ENCODE measurements around the gene PIAS1.
"Not testable (repeated sequence)": the region's sequence is repeated elsewhere in the genome, so short reads cannot be mapped to it uniquely, and the experiment has no call there.

The PIAS1 gene

DNA sequence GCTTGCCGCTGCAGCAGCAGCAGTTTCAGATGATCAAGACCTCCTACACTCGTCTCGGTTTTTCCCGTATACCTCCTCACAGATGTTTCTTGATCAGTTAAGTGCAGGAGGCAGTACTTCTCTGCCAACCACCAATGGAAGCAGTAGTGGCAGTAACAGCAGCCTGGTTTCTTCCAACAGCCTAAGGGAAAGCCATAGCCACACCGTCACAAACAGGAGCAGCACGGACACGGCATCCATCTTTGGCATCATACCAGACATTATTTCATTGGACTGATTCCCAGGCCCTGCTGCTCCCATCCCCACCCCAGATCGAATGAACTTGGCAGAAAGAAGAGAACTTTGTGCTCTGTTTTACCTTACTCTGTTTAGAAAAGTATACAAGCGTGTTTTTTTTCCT is 133.4 kb downstream of the PIAS1 start:
- DNase-seq, result no peak

DNA sequence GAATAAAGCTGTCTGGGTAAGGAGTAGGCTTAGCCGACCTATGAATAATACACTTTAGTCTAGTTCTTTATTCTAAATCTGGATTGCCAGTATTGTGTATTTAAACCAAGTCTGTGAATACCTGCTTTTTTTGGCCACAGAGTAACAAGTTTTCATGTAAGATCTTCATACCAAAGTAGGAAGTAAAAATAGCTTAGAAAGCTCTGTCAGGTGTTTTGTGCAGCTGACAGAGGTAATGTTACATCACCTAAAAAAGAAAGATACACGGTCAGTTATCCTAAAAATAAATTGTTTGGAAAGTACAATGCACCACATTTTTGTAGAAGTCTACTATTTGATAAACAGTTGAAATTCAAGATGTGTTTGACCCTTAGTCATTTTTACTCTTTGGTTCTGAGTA is 134.5 kb downstream of the PIAS1 start:
- DNase-seq, result no peak

DNA sequence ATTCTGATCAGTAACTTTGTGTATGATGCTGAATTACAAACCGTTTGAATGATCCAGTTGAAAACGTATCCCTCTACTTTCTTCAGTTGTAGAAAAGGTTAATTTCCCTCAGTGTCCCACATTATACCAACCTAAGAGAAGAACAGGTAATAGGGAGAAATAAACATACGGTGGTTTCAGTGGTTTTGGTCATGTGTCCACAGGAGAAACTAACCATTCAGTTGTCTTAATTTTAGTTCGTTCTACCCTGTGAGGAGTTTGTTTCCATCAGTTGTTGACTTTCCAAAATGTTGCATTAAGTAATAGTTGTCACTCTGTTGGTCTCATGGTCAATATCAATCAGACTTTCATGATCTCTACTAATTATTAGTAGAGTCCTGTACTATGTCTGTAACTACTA is 135.9 kb downstream of the PIAS1 start:
- no peak for DNase-seq

DNA sequence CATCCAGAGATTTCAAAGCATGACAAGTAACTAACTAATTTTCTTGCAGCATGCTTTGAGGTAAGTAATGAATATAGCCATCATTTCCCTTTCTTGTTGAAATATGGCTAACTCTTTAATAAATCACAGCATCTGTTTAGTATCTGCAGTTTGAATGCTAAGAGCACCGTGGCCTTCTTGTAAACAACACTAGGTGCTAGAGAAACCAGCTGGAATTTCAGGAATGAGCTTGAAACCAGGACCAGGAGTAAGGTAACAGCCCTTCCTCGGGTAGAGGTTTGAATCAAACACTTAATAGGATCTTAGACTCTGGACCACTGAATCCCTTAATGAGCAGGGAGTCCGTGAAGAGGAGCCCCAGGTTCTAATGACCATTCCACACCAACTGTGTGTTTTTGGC is 137.4 kb downstream of the PIAS1 start:
- DNase-seq, result no peak

DNA sequence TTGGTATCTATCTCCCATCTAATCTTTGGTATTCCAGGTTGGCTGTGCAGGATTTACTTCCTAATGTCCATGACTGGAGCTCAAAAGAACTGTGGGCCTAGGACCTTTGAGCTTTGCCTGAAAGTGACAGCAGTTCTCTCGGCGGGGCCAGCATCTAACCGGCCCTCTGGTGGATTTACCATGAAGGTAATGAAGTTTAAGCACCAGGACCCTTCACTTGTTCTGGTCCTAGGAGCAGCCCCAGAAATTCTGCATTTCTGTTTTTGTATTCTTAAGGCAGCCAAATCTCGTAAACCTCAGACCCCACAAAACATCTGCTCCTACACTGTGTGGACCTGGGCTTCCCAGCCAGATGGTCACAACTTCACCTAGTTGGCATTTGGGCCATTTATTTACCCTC is 138.0 kb downstream of the PIAS1 start:
- no peak for DNase-seq

DNA sequence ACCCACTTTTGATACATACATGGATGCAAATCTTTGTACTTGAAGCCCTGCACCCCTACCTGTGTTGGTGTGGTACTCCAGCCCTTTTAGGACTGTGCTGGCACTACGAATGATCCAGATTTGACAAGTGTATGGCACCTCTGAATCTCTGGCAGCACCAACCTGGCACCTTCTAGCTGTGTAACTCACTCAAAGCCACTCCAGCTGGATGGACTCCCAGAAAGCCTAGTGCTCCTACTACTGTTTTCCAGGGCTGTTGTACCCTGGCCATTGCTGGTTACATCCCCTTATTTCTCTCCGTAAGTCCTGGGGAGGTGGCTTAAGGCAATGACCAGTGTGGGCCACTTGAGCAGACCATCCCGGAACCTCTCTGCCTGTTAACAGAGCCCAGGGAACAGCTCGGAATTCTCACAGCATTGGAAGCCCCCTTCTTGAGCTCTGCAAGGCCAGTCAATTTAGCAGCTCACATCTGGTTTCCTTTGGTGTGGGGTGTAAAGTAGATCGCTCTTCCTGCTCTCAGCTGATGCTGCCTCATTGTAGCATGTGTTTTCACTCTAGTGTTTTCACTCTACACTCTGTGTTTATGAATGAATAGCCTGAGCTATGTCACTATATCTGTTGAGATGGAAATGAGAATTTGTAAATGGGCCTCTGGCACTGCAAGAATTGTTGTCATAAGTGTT is 138.8 kb downstream of the PIAS1 start:
- no peak for DNase-seq

DNA sequence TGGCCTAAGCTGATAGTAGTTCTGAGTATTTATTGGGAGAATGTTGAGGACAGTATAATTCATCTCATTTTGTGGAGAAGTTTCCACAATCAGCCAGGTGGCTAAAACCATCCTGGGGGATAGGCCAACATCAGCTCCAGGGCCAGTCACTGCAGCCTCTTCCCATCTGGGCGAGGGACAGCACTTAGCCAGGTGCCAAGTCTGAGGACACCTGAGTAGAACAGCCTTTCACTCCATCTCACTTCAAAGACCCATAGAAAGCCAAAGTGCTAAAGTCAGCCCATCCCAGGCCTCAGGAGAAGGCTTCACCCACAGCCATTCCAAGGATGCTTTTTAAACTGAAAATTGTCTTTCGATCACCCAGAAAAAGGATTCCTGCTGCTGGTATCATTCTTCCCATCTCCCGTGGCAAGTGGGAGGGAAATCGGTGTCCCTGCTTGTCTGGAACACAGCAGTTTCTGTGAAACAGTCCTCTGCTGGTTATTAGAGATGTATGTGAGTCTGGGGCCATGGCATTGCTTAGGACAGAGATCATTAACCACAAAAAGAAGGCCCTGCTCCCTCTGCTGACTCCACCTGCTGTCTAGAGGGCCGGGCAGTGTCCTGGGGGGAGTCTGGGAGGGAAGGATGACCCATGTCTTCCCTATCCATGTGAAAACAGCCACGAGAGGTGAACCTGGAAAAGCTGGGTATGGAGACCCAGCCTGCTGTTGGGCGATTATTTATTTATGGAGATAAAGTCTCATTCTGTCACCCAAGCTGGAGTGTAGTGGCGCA is 141.4 kb downstream of the PIAS1 start:
- no peak for DNase-seq

DNA sequence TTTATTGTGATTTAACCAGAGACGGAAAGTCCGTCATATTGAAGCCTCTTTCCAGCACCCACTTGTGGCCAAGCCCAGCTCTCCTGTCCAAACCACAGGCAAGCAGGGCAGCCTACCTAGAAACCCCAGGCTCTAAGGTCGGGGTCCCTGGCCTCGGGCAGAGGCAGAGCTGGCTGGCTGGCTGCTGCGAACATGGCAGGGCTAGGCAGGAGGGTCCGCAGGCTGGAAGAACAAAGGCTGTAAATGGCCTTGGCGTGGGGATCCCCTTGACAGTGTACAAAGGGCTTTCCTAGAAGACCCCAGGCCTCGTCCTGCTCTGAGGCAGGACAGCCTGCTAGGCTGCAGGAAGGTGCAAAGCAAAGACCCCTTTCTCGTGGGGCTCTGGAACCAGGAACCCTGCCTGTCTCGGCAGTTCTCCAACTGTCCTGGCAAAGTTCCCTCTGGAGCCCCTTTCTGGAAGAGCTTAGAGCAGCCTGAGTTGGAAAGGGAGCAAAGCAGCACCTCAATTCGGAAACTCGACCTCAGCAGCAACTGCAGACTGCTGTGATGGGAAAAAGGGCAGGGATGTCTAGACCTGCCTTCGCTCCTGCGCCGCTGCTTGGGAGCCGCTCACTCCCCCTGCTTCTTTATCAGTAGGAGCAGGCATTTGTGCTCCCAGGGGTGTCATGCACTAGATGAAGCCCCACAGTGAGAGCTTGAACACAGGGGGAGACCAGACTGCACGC is 142.5 kb downstream of the PIAS1 start:
- no peak for DNase-seq

DNA sequence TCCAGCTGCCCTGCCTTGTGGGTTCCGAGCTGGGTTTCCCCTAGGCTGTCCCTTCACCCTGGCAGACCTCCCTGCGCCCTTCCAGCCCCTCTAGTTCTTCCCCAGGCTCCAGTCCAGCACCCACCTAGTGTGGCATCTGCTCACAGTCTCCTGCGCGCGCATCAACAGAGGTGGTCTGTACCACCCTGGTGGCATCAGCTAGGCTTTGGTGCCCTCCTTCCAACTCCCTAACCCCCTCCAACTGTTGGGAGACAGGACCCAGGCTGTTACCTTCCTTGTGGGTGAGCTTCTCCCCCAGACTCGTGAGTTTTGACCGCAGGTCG is 143.0 kb downstream of the PIAS1 start:
- DNase-seq, result no peak

DNA sequence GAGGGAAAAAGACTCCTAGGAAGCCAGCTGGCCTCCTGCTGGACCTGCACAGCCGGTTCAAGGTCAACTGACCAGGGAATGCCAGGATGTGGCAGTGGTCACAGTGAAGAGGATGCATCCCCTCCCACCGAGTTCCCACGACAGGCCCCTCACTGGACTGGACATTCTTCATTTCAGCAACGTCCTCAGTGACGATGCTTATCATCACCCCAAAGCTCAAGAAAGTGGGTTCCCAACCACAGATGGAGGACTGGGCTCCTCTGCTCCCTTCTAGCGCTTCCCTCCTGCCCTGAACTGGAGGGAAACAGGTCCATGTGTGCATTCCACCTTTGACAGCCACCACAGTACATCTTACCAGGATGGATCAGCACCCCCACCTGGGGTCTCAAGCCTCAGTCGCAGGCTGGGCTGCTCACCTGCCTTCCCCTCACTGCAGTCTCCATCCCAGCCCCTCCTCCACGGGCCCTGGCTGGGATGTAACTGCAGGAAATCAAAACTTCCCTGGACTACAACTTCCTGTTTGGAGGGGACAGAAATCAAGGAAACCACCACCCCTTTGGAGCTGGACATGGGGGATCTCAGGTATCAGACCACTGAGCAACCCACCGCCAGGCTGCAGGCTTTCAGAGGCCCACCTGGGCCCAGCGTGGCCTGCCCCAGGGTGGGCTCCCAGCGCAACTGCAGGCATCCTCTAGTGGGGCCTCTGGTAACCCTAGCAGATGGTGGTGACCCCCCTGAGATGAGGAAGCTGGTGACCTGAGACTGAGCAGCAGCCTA is 143.7 kb downstream of the PIAS1 start:
- DNase-seq, result no peak

DNA sequence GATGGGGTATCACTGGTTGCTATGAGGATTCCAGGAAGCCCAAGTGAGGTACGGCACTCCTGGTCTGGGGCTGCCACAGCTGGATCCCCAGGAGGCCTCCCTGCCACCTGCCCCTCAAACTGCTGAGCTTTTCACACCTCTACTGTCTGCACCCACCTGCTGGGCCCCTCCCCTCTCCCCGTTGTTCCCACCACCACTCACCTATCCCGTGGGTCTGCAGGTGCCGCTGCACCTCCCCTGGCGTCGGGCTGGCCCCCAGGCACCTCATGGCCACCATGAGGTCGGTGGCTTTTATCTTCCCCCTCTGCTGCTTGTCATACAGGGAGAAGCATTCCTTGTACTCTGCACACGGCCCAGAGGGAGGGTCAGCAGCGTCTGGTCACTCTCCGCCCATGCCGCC is 145.2 kb downstream of the PIAS1 start:
- no peak for DNase-seq

DNA sequence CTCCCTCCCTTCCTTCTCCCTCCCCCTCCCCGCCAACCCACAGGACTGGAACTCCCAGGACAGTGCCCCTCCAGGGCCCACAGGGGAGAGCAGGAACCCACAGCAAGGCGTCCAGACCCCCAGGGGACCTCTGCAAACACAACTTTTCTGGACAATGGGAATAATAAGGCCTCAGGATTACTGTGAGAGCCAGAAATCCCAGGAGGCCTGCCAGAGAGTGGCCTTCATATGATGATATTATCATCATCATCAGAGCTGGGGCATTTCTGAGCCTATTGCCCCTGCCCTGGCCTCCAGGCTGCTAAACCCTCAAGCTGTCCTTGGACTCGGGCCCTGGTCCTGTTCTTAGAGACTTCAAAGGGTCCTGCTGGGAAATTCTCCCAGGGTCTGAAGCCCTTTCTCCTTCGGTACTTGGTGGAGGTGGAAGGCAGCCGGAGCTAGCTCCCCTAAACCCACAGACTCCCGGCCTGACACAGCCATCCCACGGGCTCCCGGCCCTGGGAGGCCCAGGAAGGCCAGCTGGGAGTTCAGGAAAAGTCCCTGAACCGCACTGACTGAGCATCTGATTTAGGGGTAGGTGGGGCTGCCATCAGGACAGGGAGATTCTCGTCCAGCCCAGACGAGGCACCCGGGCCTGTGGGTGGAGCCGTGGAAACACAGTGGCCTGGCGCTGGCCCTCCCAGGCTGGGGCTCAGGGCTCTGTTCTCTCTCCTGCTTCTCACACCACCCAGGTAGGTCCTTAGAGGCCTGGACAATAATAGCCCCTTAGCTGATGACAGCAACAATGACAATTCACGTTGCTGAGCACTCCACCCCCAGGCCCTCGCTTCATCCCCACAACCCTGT is 146.1 kb downstream of the PIAS1 start:
- no peak for DNase-seq

DNA sequence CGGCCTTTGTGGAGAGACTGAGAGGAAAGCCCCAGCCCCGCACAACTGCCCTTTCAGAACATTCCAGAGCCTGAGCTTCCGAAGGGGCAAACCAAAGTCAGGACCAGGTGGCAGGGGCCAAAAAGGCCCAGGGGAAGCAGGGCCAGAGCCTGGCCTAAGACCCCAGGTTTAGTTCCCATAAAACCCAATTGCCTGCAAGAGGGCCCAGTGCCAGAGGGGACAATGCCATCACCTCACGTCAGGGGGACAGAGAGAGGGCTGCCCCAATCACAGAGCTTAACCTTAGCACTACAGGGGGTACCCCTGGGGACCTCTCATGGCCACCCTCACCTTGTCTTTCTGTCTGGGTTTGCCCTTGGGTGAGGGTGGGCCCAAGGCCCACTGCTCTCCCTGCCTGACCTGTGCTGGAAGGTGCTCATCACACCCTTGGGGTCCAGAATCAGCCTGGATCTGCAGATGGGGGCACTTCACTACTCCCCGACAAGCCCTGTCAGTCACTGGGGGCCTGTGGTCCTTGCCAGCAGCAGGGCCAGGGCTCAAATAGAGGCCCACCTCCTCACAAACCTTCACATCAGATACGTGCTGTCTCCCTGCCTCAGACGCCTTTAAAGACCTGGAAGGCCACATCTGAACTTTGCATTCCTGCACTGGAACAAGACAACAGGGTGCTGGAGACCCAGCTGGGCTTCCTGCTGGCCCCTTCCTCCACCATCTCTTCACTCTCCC is 147.2 kb downstream of the PIAS1 start:
- no peak for DNase-seq

DNA sequence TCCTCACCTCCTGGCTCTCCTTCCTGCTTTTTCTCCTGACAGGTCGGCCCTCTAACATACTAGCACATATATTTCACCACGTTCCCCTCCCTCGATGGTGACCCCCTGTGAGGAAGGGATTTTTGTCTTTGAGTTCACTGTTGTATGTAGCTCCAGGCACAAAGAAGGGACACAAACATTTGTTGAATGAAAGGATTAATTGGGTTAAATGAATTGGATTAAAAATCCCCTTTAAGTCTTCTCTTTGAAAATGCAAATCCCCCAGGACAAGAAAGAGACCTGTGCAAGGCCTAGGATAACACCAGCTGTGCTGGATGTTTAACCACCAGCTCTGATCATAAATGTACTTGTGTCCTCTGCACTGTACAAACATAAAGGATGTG is 147.8 kb downstream of the PIAS1 start:
- no peak for DNase-seq

DNA sequence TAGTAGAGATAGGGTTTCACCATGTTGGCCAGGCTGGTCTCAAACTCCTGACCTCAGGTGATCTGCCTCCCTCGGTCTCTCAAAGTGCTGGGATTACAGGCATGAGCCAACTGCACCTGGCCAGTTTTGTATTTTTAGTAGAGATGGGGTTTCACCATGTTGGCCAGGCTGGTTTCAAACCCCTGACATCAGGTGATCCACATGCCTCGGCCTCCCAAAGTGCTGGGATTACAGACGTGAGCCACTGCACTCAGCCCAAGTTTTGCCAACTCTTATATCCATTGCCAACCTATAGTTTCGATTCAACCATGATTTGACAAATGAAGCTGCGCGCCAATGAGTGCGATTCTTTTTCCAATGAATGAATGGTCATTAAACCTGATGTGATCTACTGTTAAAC is 148.9 kb downstream of the PIAS1 start:
- not testable (repeated sequence) for DNase-seq

DNA sequence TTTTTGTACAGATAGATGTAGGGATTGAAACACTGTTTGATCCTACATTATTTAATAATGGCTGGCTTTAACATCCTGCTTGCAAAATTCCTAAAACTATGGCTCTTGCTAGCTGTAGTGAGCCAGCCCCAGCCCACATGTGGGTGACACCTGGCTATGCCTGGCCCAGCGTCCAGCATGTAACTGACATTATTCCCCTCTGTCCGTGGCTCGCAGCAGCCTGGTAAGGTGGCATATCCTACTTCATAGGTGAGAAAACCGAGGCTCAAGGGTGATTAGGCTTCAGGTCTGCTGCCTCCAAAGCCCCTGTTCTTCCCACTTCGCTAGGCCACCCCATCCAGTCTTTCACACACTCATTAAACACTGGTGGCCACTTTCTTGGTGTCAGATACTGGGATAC is 149.4 kb downstream of the PIAS1 start:
- DNase-seq, result no peak

DNA sequence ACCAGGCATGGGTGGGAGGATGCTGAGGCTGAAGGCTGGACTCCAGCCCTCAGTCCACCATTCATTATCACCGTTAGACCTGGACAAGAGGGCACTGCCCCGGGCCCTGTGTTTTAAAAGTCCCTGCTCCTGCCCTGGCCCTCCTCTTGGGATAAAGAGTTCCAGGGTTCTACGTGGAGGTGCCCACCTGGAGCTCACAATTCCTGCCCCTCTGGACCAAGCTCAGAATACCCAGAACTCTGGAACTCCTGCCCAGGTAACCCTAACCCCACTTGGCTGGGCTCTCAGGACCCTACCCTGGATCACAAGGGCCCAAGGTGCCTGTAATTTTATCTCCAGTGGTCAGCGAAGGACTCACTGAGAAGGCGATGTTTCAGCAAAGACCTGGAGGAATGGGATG is 149.8 kb downstream of the PIAS1 start:
- no peak for DNase-seq

DNA sequence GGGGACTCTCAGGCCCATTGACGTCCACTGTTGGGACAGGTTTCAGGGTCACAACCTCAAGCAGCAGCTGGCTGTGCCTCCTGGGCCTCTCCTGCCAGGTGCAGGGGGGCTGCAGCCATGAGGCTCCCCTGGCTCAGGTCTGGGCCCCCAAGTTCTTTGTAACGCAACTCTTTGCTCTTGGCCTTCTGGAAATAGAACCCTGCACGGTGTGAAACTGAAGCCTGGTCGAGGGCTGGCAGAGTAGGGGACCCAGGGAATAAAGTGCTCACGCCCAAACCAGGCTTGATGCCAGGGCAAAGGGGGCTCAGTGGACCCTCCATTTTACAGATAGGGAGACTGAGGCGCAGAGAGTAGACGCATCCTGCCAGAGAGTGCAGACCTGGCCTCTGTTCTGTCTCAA is 150.2 kb downstream of the PIAS1 start:
- no peak for DNase-seq

DNA sequence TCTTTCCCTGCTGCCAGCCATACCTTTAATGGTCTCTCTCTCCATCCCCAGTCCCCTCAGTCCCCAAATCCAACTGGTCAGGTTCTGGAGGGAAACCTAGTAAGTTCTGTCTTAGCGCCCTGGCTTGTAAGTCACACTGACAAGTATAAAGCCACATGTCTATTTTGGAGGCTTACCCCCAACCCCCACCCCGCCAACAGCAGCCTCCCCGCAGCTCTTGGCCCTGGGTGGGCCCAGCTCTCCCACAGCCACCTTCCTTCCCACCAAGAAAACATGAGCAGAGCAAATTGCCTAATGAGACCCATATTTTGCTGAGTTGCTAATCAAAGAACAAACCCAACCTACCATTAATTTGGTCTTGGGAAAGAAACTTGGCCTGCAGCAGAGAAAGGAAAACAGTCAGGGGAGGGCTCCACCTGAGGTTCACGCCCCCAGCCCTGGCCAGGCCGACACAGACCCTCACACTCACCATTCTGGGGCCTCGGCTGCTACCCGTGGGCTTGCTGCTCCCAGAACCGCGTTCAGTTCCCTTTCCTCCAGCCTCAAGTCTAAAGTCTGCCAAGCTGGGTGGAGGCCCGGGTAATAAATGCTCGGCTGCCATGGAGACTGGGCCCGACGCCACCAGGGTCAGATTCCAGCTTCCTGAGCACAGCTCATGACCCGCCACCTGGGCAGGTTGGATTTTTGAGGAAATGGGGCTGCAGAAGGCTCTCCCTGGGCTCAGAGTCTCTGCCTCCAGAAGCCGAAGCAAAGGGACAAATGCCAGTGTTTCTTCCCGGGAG is 150.9 kb downstream of the PIAS1 start, which contains the start of gene CALML4:
TSS of gene CALML4 (minus strand) at position 557 of the 782 bp plus-strand sequence. CDS start at position 472, 85 bp downstream.
- DNase-seq, result no peak

DNA sequence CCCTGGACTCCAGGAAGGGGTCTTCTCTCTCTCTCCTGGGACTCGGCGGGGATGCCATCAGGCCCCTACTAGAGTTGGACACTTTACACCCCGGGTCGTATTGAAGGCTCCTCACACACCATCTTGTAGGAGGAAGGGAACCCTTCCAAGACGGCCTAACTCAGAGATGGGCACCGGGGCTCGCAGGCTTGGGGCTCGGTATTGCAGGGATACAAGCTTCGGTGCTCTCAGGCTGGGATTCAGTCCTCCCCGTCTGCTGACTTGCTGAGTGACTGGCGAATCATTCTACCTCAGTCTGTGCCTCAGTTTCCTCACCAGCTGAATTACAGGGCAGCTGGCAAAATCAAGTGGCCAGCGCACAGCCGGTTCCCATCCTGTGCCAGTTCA is 151.4 kb downstream of the PIAS1 start:
- no peak for DNase-seq

All from activated CD4-positive, alpha-beta T cell treated with anti-CD3 and anti-CD28 coated beads for 48 hours (primary cell).